Prostate gland (tissue), 2 donors: ENCODE results near the gene ZFHX3.

Experiments used
- POLR2A ChIP-seq: fragments of 450-650 bp; IDR thresholded peaks from one replicate; pipeline ENCODE4 v1.6.1; 2016; ENCODE audit warnings: antibody characterized with exemption, mild to moderate bottlenecking
- POLR2AphosphoS5 ChIP-seq: sonication (generic); formaldehyde crosslinking; IDR thresholded peaks from one replicate; pipeline ENCODE4 v1.6.1; 2017; ENCODE audit warnings: antibody characterized with exemption
- TF ChIP-seq, protein P1 (sequence below), 4 experiments: fragments of 200-600 bp in 2 of 4; fragments of 450-650 bp in 2 of 4; sonication (generic) in 2 of 4; IDR thresholded peaks; 1 replicate in 3 of 4; 2 replicates in 1 of 4; pipeline ENCODE4 v1.5.1; 2016 to 2019; ENCODE audit warnings: antibody characterized with exemption in 4 of 4, mild to moderate bottlenecking in 2 of 4, moderate library complexity in 2 of 4

DNA sequence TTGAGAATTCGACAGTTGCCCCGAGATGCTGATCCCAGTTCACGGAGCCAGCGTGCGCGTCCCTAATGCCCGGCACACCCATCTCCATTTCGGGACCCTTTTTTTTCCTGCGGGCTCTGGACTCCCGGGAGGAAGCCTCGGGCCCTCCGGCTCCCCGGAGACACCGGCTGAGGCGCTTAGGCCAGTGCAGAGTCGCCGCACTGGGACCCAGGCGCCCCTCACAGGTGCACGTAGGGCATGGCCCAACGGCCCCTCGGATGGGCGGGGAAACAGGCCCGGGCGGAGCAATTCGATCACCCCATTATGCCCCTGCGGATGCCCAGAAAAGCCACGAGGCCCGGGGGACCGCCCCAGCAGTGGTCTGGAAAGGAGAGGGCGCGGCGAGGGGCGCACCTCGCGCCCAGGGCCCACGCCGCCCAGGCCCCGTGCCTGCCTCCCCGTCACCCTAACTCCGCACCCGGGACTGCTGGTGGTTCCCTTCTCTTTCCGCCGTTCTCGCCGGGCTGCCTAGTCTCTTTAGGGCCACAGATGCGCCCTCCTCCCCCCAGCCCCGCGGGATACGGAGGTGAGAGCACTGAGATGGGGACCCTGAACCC lies 18.5 kb upstream of the ZFHX3 start:
- TF ChIP-seq, protein P1, sequence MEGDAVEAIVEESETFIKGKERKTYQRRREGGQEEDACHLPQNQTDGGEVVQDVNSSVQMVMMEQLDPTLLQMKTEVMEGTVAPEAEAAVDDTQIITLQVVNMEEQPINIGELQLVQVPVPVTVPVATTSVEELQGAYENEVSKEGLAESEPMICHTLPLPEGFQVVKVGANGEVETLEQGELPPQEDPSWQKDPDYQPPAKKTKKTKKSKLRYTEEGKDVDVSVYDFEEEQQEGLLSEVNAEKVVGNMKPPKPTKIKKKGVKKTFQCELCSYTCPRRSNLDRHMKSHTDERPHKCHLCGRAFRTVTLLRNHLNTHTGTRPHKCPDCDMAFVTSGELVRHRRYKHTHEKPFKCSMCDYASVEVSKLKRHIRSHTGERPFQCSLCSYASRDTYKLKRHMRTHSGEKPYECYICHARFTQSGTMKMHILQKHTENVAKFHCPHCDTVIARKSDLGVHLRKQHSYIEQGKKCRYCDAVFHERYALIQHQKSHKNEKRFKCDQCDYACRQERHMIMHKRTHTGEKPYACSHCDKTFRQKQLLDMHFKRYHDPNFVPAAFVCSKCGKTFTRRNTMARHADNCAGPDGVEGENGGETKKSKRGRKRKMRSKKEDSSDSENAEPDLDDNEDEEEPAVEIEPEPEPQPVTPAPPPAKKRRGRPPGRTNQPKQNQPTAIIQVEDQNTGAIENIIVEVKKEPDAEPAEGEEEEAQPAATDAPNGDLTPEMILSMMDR (IDR thresholded peaks at IDR 0.05) = no peak
- no peak for TF ChIP-seq POLR2AphosphoS5
- no peak for TF ChIP-seq POLR2A
